B cell (primary cell): ENCODE measurements around the gene MILR1. TPM values are rescaled to one million over a fixed set of nuclear protein-coding genes. Genes with fewer than 3 reads are reported as not detected.

Experiments
- ATAC-seq: fragments of 200-7000 bp; cut with Tn5 transposase; one replicate; pipeline ENCODE4 v1.10.0; 2021; ENCODE audit warnings: low read depth, mild to moderate bottlenecking, moderate number of reproducible peaks, moderate library complexity
- CTCF ChIA-PET: fragments of 350-600 bp; sonication (Branson Sonifier 250); formaldehyde crosslinking; loops from one replicate; lab custom pipeline; 2021; ENCODE audit warnings: antibody characterized with exemption, inconsistent platforms; lab: Charles Lee
- POLR2A ChIA-PET: fragments of 350-600 bp; sonication (Branson Sonifier 250); formaldehyde crosslinking; loops from one replicate; lab custom pipeline; 2021; ENCODE audit warnings: antibody characterized with exemption; lab: Charles Lee
- DNase-seq: peaks from one replicate; pipeline ENCODE4 v3.0.0; 2013
- H2AFZ ChIP-seq: 2 replicates; pipeline ENCODE4 v1.6.1; 2012; ENCODE audit warnings: mild to moderate bottlenecking, low read depth, low read length; ENCODE audit not compliant: insufficient read depth, poor library complexity, severe bottlenecking
- H3K27ac ChIP-seq, 2 donors: 1 replicate in 1 of 2; 2 replicates in 1 of 2; pipeline ENCODE4 v1.5.1; 2012 to 2013; ENCODE audit warnings: low read length in 2 of 2, mild to moderate bottlenecking in 2 of 2, moderate library complexity in 1 of 2
- H3K27me3 ChIP-seq, 4 experiments: fragments of 200-600 bp in 1 of 4; sonication (generic) in 1 of 4; replicated peaks in 1 of 4; 1 replicate in 2 of 4; 2 replicates in 2 of 4; pipeline versions ENCODE4 v1.6.1 to v1.7.0; 2013 to 2016; ENCODE audit warnings: low read length in 3 of 4, mild to moderate bottlenecking in 2 of 4, mixed read lengths in 1 of 4, moderate library complexity in 1 of 4; ENCODE audit not compliant: insufficient read depth in 4 of 4, control insufficient read depth in 3 of 4; ENCODE audit errors: control extremely low read depth in 1 of 4
- H3K36me3 ChIP-seq, 2 experiments: replicated peaks in 1 of 2; 1 replicate in 1 of 2; 2 replicates in 1 of 2; pipeline versions ENCODE4 v1.6.1 to v1.7.1; 2013; ENCODE audit warnings: low read length in 1 of 2; ENCODE audit not compliant: insufficient read depth in 2 of 2, control insufficient read depth in 1 of 2; ENCODE audit errors: control extremely low read depth in 1 of 2, extremely low read depth in 1 of 2
- H3K4me1 ChIP-seq, 2 donors: fragments of 200-600 bp in 1 of 2; sonication (generic) in 1 of 2; 1 replicate in 1 of 2; 2 replicates in 1 of 2; pipeline versions ENCODE4 v1.5.1 to v1.6.1; 2013 to 2017; ENCODE audit warnings: low read length in 2 of 2; ENCODE audit not compliant: control insufficient read depth in 2 of 2, insufficient read depth in 2 of 2
- H3K4me2 ChIP-seq: replicated peaks from 2 replicates; pipeline ENCODE3; 2012; ENCODE audit warnings: mild to moderate bottlenecking, low read depth, low read length; ENCODE audit not compliant: poor library complexity, severe bottlenecking
- H3K4me3 ChIP-seq, 5 experiments: fragments of 200-600 bp in 1 of 5; sonication (generic) in 1 of 5; 1 replicate in 3 of 5; 2 replicates in 2 of 5; pipeline versions ENCODE4 v1.5.1 to v1.7.0; 2011 to 2016; ENCODE audit warnings: low read length in 4 of 5, mild to moderate bottlenecking in 4 of 5, low read depth in 2 of 5, control low read depth in 1 of 5, moderate library complexity in 1 of 5; ENCODE audit not compliant: insufficient read depth in 1 of 5; ENCODE audit errors: control extremely low read depth in 1 of 5, extremely low read depth in 1 of 5
- H3K79me2 ChIP-seq: fragments of 200-600 bp; sonication (generic); one replicate; pipeline ENCODE4 v1.6.0; 2016; ENCODE audit warnings: low read length; ENCODE audit not compliant: control insufficient read depth, insufficient read depth
- H3K9ac ChIP-seq: fragments of 200-600 bp; sonication (generic); 2 replicates; pipeline ENCODE4 v1.6.1; 2017; ENCODE audit warnings: mild to moderate bottlenecking, low read length, moderate library complexity
- H3K9me3 ChIP-seq, 3 donors: one replicate each; pipeline versions ENCODE4 v1.6.1 to v1.7.1; 2013; ENCODE audit warnings: low read length in 2 of 3; ENCODE audit not compliant: control insufficient read depth in 2 of 3, insufficient read depth in 1 of 3; ENCODE audit errors: control extremely low read depth in 1 of 3
- H4K20me1 ChIP-seq: 2 replicates; pipeline ENCODE4 v1.6.0; 2012; ENCODE audit warnings: mild to moderate bottlenecking, low read length; ENCODE audit not compliant: insufficient read depth, control insufficient read depth, poor library complexity, severe bottlenecking
- H3K27ac Mint-ChIP-seq: one replicate; pipeline ENCODE4 v1.8.0; 2021; ENCODE audit warnings: mixed read lengths
- H3K27me3 Mint-ChIP-seq: one replicate; pipeline ENCODE4 v1.8.0; 2021; ENCODE audit warnings: mixed read lengths
- H3K4me1 Mint-ChIP-seq: one replicate; pipeline ENCODE4 v1.8.0; 2021; ENCODE audit warnings: mixed read lengths
- H3K4me3 Mint-ChIP-seq: one replicate; pipeline ENCODE4 v1.8.0; 2021; ENCODE audit warnings: mixed read lengths
- H3K9me3 Mint-ChIP-seq: one replicate; pipeline ENCODE4 v1.8.0; 2022; ENCODE audit warnings: mixed read lengths; ENCODE audit not compliant: insufficient read depth
- EZH2 ChIP-seq: IDR thresholded peaks from 2 replicates; pipeline ENCODE4 v1.6.1; 2012; ENCODE audit warnings: borderline replicate concordance, low read depth, mild to moderate bottlenecking, moderate library complexity, low read length; ENCODE audit not compliant: insufficient read depth, poor library complexity, severe bottlenecking
- WGBS: methylation state at CpG from one replicate; pipeline ENCODE4 v1.1.5; 2013; ENCODE audit warnings: missing lambda C conversion rate; ENCODE audit not compliant: insufficient coverage; 5-methylcytosine and 5-hydroxymethylcytosine counted together
- intact Hi-C: fragments of 100-400 bp; cut with micrococcal nuclease; formaldehyde crosslinking; loops from one replicate; pipeline ENCODE4 v1.10.0; 2022
- polyA plus RNA-seq: library from polyadenylated mRNA; depleted of rRNA; stranded (reverse); fragments of >200 nt; gene quantifications from 2 replicates; pipeline ENCODE4 v1.2.3, GENCODE V29; 2012
- total RNA-seq, 2 donors: library from RNA; stranded (reverse); fragments of 120-200 nt in 1 of 2; gene quantifications; 1 replicate in 1 of 2; 2 replicates in 1 of 2; pipeline versions ENCODE4 v1.2.3 to v1.2.4, GENCODE V29; 2013 to 2022
- TF ChIP-seq, protein P1 (sequence below): fragments of 200-600 bp; IDR thresholded peaks from one replicate; pipeline ENCODE4 v1.8.0; 2022; ENCODE audit warnings: antibody characterized with exemption, mild to moderate bottlenecking

Gene MILR1
- total and polyA plus RNA-seq, 2 donors (not counting 1 experiment from before 2014, with no cell fraction given): 9.4 to 38.0 TPM

DNA sequence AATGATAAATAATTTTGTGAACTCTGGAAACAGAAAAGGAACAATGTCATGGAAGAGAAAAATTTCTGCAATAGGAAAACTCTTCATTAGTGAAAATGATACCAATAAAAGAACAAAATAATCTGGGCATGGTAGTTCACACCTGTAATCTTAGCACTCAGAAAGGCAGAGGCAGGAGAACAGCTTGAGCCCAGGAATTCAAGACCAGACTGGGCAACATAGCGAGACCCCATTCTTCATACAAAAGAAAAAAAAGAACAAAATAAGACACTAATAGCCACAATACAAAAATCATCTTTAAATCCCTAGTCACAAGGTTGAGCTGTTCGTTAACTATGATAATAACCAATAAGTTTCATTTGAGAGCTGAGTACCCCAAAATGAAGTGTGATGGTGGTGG, 39.4 kb downstream of the MILR1 start:
- intact Hi-C loops: no loop called here
- no peak overlapping the region for H3K27ac Mint-ChIP-seq
- ChIA-PET CTCF (interaction anchor here (0.9 to 5.9 kb wide), 2 partner anchors 10 to 69 kb away, joined by 4 to 199 read pairs; no protein-coding TSS in a partner anchor), POLR2A (interaction anchor here (0.7 kb wide), 1 partner anchor 174 kb away, joined by 4 read pairs; no protein-coding TSS in a partner anchor)
- no peak overlapping the region for H2AFZ ChIP-seq
- H4K20me1 ChIP-seq: no peaks in the 10 kb centered on the region
- H3K27me3 ChIP-seq: no peaks in the 10 kb centered on the region
- DNase-seq (no peak), ATAC-seq (no peak)
- H3K27me3 Mint-ChIP-seq: no peaks in the 10 kb centered on the region
- no peak overlapping the region for H3K4me2 ChIP-seq
- peaks cover 3% of the 10 kb centered on the region for H3K4me1 Mint-ChIP-seq
- H3K9ac ChIP-seq: no peak overlapping the region
- no peaks in the 10 kb centered on the region for H3K4me1 ChIP-seq
- peaks cover 13% of the 10 kb centered on the region for H3K79me2 ChIP-seq
- H3K4me3 ChIP-seq: no peak overlapping the region
- H3K9me3 Mint-ChIP-seq: no peaks in the 10 kb centered on the region
- no CpG with 5 or more reads among the region's 2 CpGs for WGBS
- no peak overlapping the region for H3K4me3 Mint-ChIP-seq
- H3K36me3 ChIP-seq: peaks cover 2 to 76% of the 10 kb centered on the region in 2 experiments
- H3K9me3 ChIP-seq: no peaks in the 10 kb centered on the region
- no peak overlapping the region for H3K27ac ChIP-seq
- no peak for TF ChIP-seq EZH2
- TF ChIP-seq, protein P1, sequence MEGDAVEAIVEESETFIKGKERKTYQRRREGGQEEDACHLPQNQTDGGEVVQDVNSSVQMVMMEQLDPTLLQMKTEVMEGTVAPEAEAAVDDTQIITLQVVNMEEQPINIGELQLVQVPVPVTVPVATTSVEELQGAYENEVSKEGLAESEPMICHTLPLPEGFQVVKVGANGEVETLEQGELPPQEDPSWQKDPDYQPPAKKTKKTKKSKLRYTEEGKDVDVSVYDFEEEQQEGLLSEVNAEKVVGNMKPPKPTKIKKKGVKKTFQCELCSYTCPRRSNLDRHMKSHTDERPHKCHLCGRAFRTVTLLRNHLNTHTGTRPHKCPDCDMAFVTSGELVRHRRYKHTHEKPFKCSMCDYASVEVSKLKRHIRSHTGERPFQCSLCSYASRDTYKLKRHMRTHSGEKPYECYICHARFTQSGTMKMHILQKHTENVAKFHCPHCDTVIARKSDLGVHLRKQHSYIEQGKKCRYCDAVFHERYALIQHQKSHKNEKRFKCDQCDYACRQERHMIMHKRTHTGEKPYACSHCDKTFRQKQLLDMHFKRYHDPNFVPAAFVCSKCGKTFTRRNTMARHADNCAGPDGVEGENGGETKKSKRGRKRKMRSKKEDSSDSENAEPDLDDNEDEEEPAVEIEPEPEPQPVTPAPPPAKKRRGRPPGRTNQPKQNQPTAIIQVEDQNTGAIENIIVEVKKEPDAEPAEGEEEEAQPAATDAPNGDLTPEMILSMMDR: no peak

DNA sequence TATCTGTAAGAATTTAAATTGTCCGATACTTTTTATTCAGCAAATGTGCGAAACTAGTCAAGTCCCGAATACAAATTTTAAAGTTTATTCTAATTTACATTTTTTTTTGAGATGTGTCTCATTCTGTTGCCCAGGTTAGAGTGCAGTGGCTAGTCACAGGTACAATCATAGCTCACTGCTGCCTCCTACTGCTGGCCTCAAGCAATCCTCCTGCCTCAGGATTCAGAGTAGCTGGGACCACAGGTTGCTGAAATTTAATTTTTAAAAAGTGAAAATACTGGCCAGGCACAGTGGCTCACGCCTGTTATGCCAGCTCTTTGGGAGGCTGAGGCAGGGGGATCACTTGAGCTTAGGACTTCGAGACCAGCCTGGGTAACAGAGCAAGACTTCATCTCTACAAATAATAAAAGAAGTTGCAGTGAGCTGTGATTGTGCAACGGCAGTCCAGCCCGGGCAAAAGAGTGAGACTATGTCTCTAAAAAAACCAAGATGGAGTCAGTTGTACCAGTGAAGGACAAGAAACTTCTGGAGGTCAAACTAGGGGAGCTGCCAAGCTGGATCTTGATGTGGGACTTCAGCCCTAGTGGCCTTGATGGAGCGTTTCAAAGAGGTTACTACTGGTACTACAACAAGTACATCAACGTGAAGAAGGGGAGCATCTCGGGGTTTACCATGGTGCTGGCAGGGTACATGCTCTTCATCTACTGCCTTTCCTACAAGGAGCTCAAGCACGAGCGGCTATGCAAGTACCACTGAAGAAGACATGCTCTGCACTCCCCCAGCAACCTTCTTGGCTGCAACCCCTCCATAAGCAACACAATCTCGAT, 42.3 kb downstream of the MILR1 start:
- no peak overlapping the region for H3K4me3 ChIP-seq
- TF ChIP-seq, protein P1: peak; percentile 68
- TF ChIP-seq EZH2: no peak
- Mint-ChIP-seq H3K4me1 (peaks cover 24% of the 10 kb centered on the region), H3K9me3 (no peaks in the 10 kb centered on the region), H3K27ac (no peak overlapping the region), H3K4me3 (no peak overlapping the region), H3K27me3 (no peaks in the 10 kb centered on the region)
- peak; percentile 65 for ATAC-seq
- ChIA-PET CTCF (interaction anchor here (0.7 to 5.9 kb wide), 19 partner anchors 11 to 739 kb away, joined by 3 to 199 read pairs (median 5); partner anchors contain the start of genes CEP95 and DDX5), POLR2A (interaction anchor here (0.9 to 2.0 kb wide), 3 partner anchors 14 to 71 kb away, joined by 5 to 9 read pairs (median 6); partner anchors contain the start of genes CEP95 and DDX5)
- no peak overlapping the region for H2AFZ ChIP-seq
- no peaks in the 10 kb centered on the region for H3K27me3 ChIP-seq
- no peaks in the 10 kb centered on the region for H3K9me3 ChIP-seq
- peaks cover 20 to 21% of the 10 kb centered on the region in 2 donors for H3K4me1 ChIP-seq
- peaks cover 2 to 49% of the 10 kb centered on the region in 2 experiments for H3K36me3 ChIP-seq
- H3K4me2 ChIP-seq: no peak overlapping the region
- 95% methylated on average over 7 of the region's 13 CpGs for whole genome bisulfite sequencing
- no peak overlapping the region for H3K27ac ChIP-seq
- H3K79me2 ChIP-seq: peaks cover 31% of the 10 kb centered on the region
- peak; percentile 61 for DNase-seq
- H3K9ac ChIP-seq: no peak overlapping the region
- H4K20me1 ChIP-seq: no peaks in the 10 kb centered on the region
- intact Hi-C loops: loop anchor here (1.0 kb wide), 1 partner anchor 71 kb away; no protein-coding TSS in a partner anchor
